ENCODE data around the gene TIGD2.

TIGD2 gene

GRCh38 chr4:89072921-89073320, 38.4 kb upstream of the TIGD2 start:
- Histone ChIP-seq H3K79me2 (ENCODE audit: control insufficient read depth, insufficient read depth, low read length) (no peaks in the 10 kb centered on the region), H3K79me1 (ENCODE audit: low read length) (no peaks in the 10 kb centered on the region), H4K8ac (ENCODE audit: low read depth, low read length) (no peak overlapping the region), H3K36me3 (ENCODE audit: control insufficient read depth, insufficient read depth, low read length) (no peaks in the 10 kb centered on the region), H2BK5ac (ENCODE audit: low read length) (no peak overlapping the region), H4K5ac (ENCODE audit: low read length) (no peak overlapping the region), H2BK120ac (ENCODE audit: low read depth, low read length) (no peak overlapping the region), H3K4me3 (ENCODE audit: low read length) (no peak overlapping the region), H3K27ac (ENCODE audit: low read depth, low read length) (no peak overlapping the region), H3K4me2 (ENCODE audit: low read length) (no peak overlapping the region), H3K4me1 (ENCODE audit: control insufficient read depth, low read depth, low read length) (no peaks in the 10 kb centered on the region), H3K56ac (ENCODE audit: low read length) (no peak overlapping the region), H3K18ac (ENCODE audit: low read length) (no peak overlapping the region), H3K9ac (ENCODE audit: low read length) (no peak overlapping the region), H2BK15ac (replicated peaks; ENCODE audit: low read depth) (no peak overlapping the region), H3K23ac (ENCODE audit: low read length) (no peak overlapping the region), H3K4ac (ENCODE audit: low read depth, low read length) (no peak overlapping the region), H2AK5ac (ENCODE audit: low read length) (no peak overlapping the region), H3K27me3 (ENCODE audit: insufficient read depth, low read length, poor library complexity) (no peaks in the 10 kb centered on the region)
- DNase-seq: no peak
- WGBS (ENCODE audit: extremely low coverage, insufficient coverage, low lambda C conversion rate): no CpG with 5 or more reads among the region's 1 CpG

GRCh38 chr4:89077761-89078160, 33.6 kb upstream of the TIGD2 start:
- Histone ChIP-seq H3K18ac (ENCODE audit: low read length) (no peak overlapping the region), H3K4me2 (ENCODE audit: low read length) (no peak overlapping the region), H3K4ac (ENCODE audit: low read depth, low read length) (no peak overlapping the region), H2BK15ac (replicated peaks; ENCODE audit: low read depth) (no peak overlapping the region), H3K4me3 (ENCODE audit: low read length) (no peak overlapping the region), H3K79me2 (ENCODE audit: control insufficient read depth, insufficient read depth, low read length) (no peaks in the 10 kb centered on the region), H3K56ac (ENCODE audit: low read length) (no peak overlapping the region), H3K27me3 (ENCODE audit: insufficient read depth, low read length, poor library complexity) (no peaks in the 10 kb centered on the region), H3K9ac (ENCODE audit: low read length) (no peak overlapping the region), H3K4me1 (ENCODE audit: control insufficient read depth, low read depth, low read length) (no peaks in the 10 kb centered on the region), H3K27ac (ENCODE audit: low read depth, low read length) (no peak overlapping the region), H3K23ac (ENCODE audit: low read length) (no peak overlapping the region), H3K36me3 (ENCODE audit: control insufficient read depth, insufficient read depth, low read length) (no peaks in the 10 kb centered on the region), H3K79me1 (ENCODE audit: low read length) (no peaks in the 10 kb centered on the region), H4K8ac (ENCODE audit: low read depth, low read length) (no peak overlapping the region), H2AK5ac (ENCODE audit: low read length) (no peak overlapping the region), H2BK120ac (ENCODE audit: low read depth, low read length) (no peak overlapping the region), H4K5ac (ENCODE audit: low read length) (no peak overlapping the region), H2BK5ac (ENCODE audit: low read length) (no peak overlapping the region)
- no peak for DNase-seq

- Histone ChIP-seq H3K9ac (ENCODE audit: low read length) (no peak overlapping the region), H3K79me1 (ENCODE audit: low read length) (no peaks in the 10 kb centered on the region), H3K4me2 (ENCODE audit: low read length) (no peak overlapping the region), H3K18ac (ENCODE audit: low read length) (no peak overlapping the region), H4K5ac (ENCODE audit: low read length) (no peak overlapping the region), H3K4ac (ENCODE audit: low read depth, low read length) (no peak overlapping the region), H4K8ac (ENCODE audit: low read depth, low read length) (no peak overlapping the region), H2BK15ac (replicated peaks; ENCODE audit: low read depth) (no peak overlapping the region), H3K4me1 (ENCODE audit: control insufficient read depth, low read depth, low read length) (no peaks in the 10 kb centered on the region), H2BK120ac (ENCODE audit: low read depth, low read length) (no peak overlapping the region), H3K36me3 (ENCODE audit: control insufficient read depth, insufficient read depth, low read length) (no peaks in the 10 kb centered on the region), H2AK5ac (ENCODE audit: low read length) (no peak overlapping the region), H2BK5ac (ENCODE audit: low read length) (no peak overlapping the region), H3K27ac (ENCODE audit: low read depth, low read length) (no peak overlapping the region), H3K23ac (ENCODE audit: low read length) (no peak overlapping the region), H3K4me3 (ENCODE audit: low read length) (no peak overlapping the region), H3K27me3 (ENCODE audit: insufficient read depth, low read length, poor library complexity) (no peaks in the 10 kb centered on the region), H3K79me2 (ENCODE audit: control insufficient read depth, insufficient read depth, low read length) (no peaks in the 10 kb centered on the region), H3K56ac (ENCODE audit: low read length) (no peak overlapping the region)
- WGBS (ENCODE audit: extremely low coverage, insufficient coverage, low lambda C conversion rate): no CpG with 5 or more reads among the region's 1 CpG
- no peak for DNase-seq
These were observed 33.0 kb upstream of the TIGD2 start for GRCh38 chr4:89078300-89078699.

- Histone ChIP-seq H3K36me3 (ENCODE audit: control insufficient read depth, insufficient read depth, low read length) (no peaks in the 10 kb centered on the region), H3K79me2 (ENCODE audit: control insufficient read depth, insufficient read depth, low read length) (no peaks in the 10 kb centered on the region), H4K8ac (ENCODE audit: low read depth, low read length) (no peak overlapping the region), H3K18ac (ENCODE audit: low read length) (no peak overlapping the region), H3K9ac (ENCODE audit: low read length) (no peak overlapping the region), H3K56ac (ENCODE audit: low read length) (no peak overlapping the region), H2BK15ac (replicated peaks; ENCODE audit: low read depth) (no peak overlapping the region), H3K4me2 (ENCODE audit: low read length) (no peak overlapping the region), H2BK120ac (ENCODE audit: low read depth, low read length) (no peak overlapping the region), H2BK5ac (ENCODE audit: low read length) (no peak overlapping the region), H3K4me3 (ENCODE audit: low read length) (no peak overlapping the region), H3K4ac (ENCODE audit: low read depth, low read length) (no peak overlapping the region), H3K79me1 (ENCODE audit: low read length) (no peaks in the 10 kb centered on the region), H3K23ac (ENCODE audit: low read length) (no peak overlapping the region), H3K27ac (ENCODE audit: low read depth, low read length) (no peak overlapping the region), H2AK5ac (ENCODE audit: low read length) (no peak overlapping the region), H3K4me1 (ENCODE audit: control insufficient read depth, low read depth, low read length) (no peaks in the 10 kb centered on the region), H3K27me3 (ENCODE audit: insufficient read depth, low read length, poor library complexity) (no peaks in the 10 kb centered on the region), H4K5ac (ENCODE audit: low read length) (no peak overlapping the region)
- no CpG with 5 or more reads among the region's 2 CpGs for WGBS (ENCODE audit: extremely low coverage, insufficient coverage, low lambda C conversion rate)
- no peak for DNase-seq
These were observed 12.3 kb upstream of the TIGD2 start for GRCh38 chr4:89099034-89099433.

- Histone ChIP-seq H2BK15ac (replicated peaks; ENCODE audit: low read depth) (no peak overlapping the region), H3K4me1 (ENCODE audit: control insufficient read depth, low read depth, low read length) (no peaks in the 10 kb centered on the region), H3K23ac (ENCODE audit: low read length) (no peak overlapping the region), H4K8ac (ENCODE audit: low read depth, low read length) (no peak overlapping the region), H3K4me3 (ENCODE audit: low read length) (no peak overlapping the region), H3K27ac (ENCODE audit: low read depth, low read length) (no peak overlapping the region), H3K79me2 (ENCODE audit: control insufficient read depth, insufficient read depth, low read length) (no peaks in the 10 kb centered on the region), H3K4me2 (ENCODE audit: low read length) (no peak overlapping the region), H3K9ac (ENCODE audit: low read length) (no peak overlapping the region), H4K5ac (ENCODE audit: low read length) (no peak overlapping the region), H2AK5ac (ENCODE audit: low read length) (no peak overlapping the region), H2BK120ac (ENCODE audit: low read depth, low read length) (no peak overlapping the region), H3K27me3 (ENCODE audit: insufficient read depth, low read length, poor library complexity) (no peaks in the 10 kb centered on the region), H3K18ac (ENCODE audit: low read length) (no peak overlapping the region), H3K56ac (ENCODE audit: low read length) (no peak overlapping the region), H3K36me3 (ENCODE audit: control insufficient read depth, insufficient read depth, low read length) (no peaks in the 10 kb centered on the region), H3K79me1 (ENCODE audit: low read length) (no peaks in the 10 kb centered on the region), H3K4ac (ENCODE audit: low read depth, low read length) (no peak overlapping the region), H2BK5ac (ENCODE audit: low read length) (no peak overlapping the region)
- no CpG with 5 or more reads among the region's 1 CpG for WGBS (ENCODE audit: extremely low coverage, insufficient coverage, low lambda C conversion rate)
- DNase-seq: no peak
These were observed 11.9 kb upstream of the TIGD2 start for GRCh38 chr4:89099471-89099870.

GRCh38 chr4:89100853-89101252, 10.5 kb upstream of the TIGD2 start:
- no peak overlapping the region for H3K4me2 ChIP-seq (ENCODE audit: low read length)
- no peak overlapping the region for H4K8ac ChIP-seq (ENCODE audit: low read depth, low read length)
- no peak overlapping the region for H3K23ac ChIP-seq (ENCODE audit: low read length)
- no peak overlapping the region for H2BK15ac ChIP-seq (replicated peaks; ENCODE audit: low read depth)
- H3K79me1 ChIP-seq (ENCODE audit: low read length): no peaks in the 10 kb centered on the region
- no peak overlapping the region for H3K4ac ChIP-seq (ENCODE audit: low read depth, low read length)
- H3K18ac ChIP-seq (ENCODE audit: low read length): no peak overlapping the region
- H2BK5ac ChIP-seq (ENCODE audit: low read length): no peak overlapping the region
- no peak overlapping the region for H3K27ac ChIP-seq (ENCODE audit: low read depth, low read length)
- H4K5ac ChIP-seq (ENCODE audit: low read length): no peak overlapping the region
- no peak overlapping the region for H2AK5ac ChIP-seq (ENCODE audit: low read length)
- H3K9ac ChIP-seq (ENCODE audit: low read length): no peak overlapping the region
- H2BK120ac ChIP-seq (ENCODE audit: low read depth, low read length): no peak overlapping the region
- DNase-seq: no peak
- no CpG with 5 or more reads among the region's 3 CpGs for WGBS (ENCODE audit: extremely low coverage, insufficient coverage, low lambda C conversion rate)
- H3K79me2 ChIP-seq (ENCODE audit: control insufficient read depth, insufficient read depth, low read length): no peaks in the 10 kb centered on the region
- no peak overlapping the region for H3K4me3 ChIP-seq (ENCODE audit: low read length)
- H3K4me1 ChIP-seq (ENCODE audit: control insufficient read depth, low read depth, low read length): no peaks in the 10 kb centered on the region
- no peaks in the 10 kb centered on the region for H3K36me3 ChIP-seq (ENCODE audit: control insufficient read depth, insufficient read depth, low read length)
- no peak overlapping the region for H3K56ac ChIP-seq (ENCODE audit: low read length)
- no peaks in the 10 kb centered on the region for H3K27me3 ChIP-seq (ENCODE audit: insufficient read depth, low read length, poor library complexity)
